ENCODE measurements around the gene PERM1. TPM values are rescaled to one million over a fixed set of nuclear protein-coding genes. Genes with fewer than 3 reads are reported as not detected.
"Not testable (repeated sequence)": the region's sequence is repeated elsewhere in the genome, so short reads cannot be mapped to it uniquely, and the experiment has no call there.

PERM1 gene
- total and polyA plus RNA-seq, 9 donors: 0.86 to 3.1 (median 1.9) TPM

DNA sequence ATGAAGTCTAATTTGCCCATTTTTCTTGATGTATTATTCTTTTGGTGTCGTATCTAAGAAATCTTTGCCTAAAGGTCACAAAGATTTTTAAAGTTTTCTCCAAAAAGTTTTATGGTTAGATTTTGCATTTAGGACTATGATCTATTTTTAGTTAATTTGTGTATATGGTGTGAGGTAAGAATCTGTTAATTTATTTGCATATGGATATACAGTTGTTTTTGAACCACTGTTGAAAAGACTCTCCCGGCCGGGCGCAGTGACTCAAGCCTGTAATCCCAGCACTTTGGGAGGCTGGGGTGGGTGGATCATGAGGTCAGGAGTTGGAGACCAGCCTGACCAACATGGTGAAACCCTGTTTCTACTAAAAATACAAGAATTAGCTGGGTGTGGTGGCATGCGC, 6.2 kb upstream of the PERM1 start:
- 53% methylated on average over 3 of the region's 5 CpGs for WGBS (ENCODE audit: insufficient coverage)
- H3K36me3 ChIP-seq (ENCODE audit: control insufficient read depth, insufficient read depth, low read length); H3K4me1 ChIP-seq (ENCODE audit: control insufficient read depth, insufficient read depth, low read length); H3K27ac ChIP-seq (ENCODE audit: low read length); DNase-seq; H3K9me3 ChIP-seq (replicated peaks; ENCODE audit: control insufficient read depth, low read depth, low read length); H3K4me3 ChIP-seq (ENCODE audit: low read length): not testable (repeated sequence)
- H3K27me3 ChIP-seq (ENCODE audit: control insufficient read depth, insufficient read depth, low read length): peaks cover 26% of the 10 kb centered on the region

DNA sequence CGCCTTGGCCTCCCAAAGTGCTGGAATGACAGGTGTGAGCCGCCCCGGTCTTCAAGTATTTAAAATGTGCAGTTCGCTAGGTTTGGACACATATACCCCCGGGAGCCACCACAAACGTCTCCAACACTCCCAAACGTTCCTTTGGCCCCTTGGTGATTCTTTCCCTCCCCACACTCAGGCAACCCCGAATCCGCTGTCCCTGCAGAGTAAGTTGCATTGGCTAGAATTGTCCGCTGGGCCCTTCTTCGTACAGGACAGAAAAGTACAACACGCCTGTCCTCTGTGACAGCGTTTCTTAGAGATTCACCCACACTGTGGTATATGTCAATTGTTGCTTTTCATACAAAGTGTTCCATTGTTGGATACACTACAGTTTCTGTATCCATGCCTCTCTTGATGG, 3.2 kb upstream of the PERM1 start:
- Histone ChIP-seq H3K27me3 (ENCODE audit: control insufficient read depth, insufficient read depth, low read length) (peaks cover 30% of the 10 kb centered on the region), H3K27ac (ENCODE audit: low read length) (no peak overlapping the region), H3K36me3 (ENCODE audit: control insufficient read depth, insufficient read depth, low read length) (no peaks in the 10 kb centered on the region), H3K4me1 (ENCODE audit: control insufficient read depth, insufficient read depth, low read length) (peaks cover 13% of the 10 kb centered on the region), H3K9me3 (replicated peaks; ENCODE audit: control insufficient read depth, low read depth, low read length) (no peaks in the 10 kb centered on the region), H3K4me3 (ENCODE audit: low read length) (no peak overlapping the region)
- WGBS (ENCODE audit: insufficient coverage): 65% methylated on average over 10 of the region's 13 CpGs
- no peak for DNase-seq

DNA sequence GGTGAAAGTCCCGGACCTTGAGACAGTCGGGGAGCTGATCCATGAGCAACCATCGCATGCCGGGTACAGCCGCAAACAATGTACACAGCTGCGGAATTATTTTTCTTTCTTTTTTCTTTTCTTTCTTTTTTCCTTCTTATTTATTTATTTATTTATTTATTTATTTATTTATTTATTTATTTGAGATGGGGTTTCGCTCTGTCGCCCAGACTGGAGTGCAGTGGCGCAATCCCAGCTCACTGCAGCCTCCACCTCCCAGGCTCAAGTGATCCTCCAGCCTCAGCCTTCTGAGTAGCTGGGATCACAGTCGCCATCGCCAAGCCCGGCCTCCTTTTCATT, 2.6 kb upstream of the PERM1 start:
- Histone ChIP-seq H3K36me3 (ENCODE audit: control insufficient read depth, insufficient read depth, low read length) (no peaks in the 10 kb centered on the region), H3K4me1 (ENCODE audit: control insufficient read depth, insufficient read depth, low read length) (peaks cover 13% of the 10 kb centered on the region), H3K9me3 (replicated peaks; ENCODE audit: control insufficient read depth, low read depth, low read length) (no peaks in the 10 kb centered on the region), H3K4me3 (ENCODE audit: low read length) (no peak overlapping the region), H3K27ac (ENCODE audit: low read length) (no peak overlapping the region), H3K27me3 (ENCODE audit: control insufficient read depth, insufficient read depth, low read length) (peaks cover 28% of the 10 kb centered on the region)
- DNase-seq: no peak
- WGBS (ENCODE audit: insufficient coverage): 42% methylated on average over 4 of the region's 12 CpGs

DNA sequence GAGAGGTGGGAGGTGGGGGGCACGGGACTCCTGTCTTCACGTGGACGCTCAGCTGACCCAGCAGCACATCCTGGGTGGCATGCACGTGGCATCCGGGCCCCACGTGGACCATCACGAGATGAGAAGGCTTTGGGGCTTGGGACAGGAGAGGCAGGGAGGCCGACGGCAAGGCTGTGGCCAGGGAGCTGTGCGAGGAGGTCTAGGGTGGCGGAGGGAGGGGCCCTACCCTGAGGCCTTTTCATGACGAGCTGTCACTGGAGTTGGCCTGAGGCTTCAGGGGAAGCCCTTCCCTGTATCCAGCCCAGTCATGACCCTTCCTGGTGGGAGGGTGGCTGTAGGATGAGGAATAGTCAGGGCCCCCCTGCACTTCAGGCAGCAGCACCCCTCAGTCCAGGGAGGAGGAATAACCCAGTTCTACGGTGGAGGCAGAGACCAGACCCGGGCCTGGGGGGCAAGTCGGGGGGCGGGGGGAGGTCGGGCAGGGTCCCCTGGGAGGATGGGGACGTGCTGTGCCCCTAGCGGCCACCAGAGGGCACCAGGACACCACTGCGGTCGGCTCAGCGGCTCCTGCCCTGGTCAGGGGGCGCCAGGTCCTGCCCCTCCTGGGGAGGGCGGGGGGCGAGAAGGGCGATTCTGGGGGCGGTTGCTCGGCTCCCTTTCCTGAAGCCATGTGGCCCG, 2.0 kb upstream of the PERM1 start:
- H3K9me3 ChIP-seq (replicated peaks; ENCODE audit: control insufficient read depth, low read depth, low read length): no peaks in the 10 kb centered on the region
- no peaks in the 10 kb centered on the region for H3K36me3 ChIP-seq (ENCODE audit: control insufficient read depth, insufficient read depth, low read length)
- H3K4me3 ChIP-seq (ENCODE audit: low read length): no peak overlapping the region
- H3K27me3 ChIP-seq (ENCODE audit: control insufficient read depth, insufficient read depth, low read length): peaks cover 27% of the 10 kb centered on the region
- 28% methylated on average over 18 of the region's 29 CpGs for WGBS (ENCODE audit: insufficient coverage)
- H3K27ac ChIP-seq (ENCODE audit: low read length): no peak overlapping the region
- DNase-seq: no peak
- H3K4me1 ChIP-seq (ENCODE audit: control insufficient read depth, insufficient read depth, low read length): peaks cover 13% of the 10 kb centered on the region

DNA sequence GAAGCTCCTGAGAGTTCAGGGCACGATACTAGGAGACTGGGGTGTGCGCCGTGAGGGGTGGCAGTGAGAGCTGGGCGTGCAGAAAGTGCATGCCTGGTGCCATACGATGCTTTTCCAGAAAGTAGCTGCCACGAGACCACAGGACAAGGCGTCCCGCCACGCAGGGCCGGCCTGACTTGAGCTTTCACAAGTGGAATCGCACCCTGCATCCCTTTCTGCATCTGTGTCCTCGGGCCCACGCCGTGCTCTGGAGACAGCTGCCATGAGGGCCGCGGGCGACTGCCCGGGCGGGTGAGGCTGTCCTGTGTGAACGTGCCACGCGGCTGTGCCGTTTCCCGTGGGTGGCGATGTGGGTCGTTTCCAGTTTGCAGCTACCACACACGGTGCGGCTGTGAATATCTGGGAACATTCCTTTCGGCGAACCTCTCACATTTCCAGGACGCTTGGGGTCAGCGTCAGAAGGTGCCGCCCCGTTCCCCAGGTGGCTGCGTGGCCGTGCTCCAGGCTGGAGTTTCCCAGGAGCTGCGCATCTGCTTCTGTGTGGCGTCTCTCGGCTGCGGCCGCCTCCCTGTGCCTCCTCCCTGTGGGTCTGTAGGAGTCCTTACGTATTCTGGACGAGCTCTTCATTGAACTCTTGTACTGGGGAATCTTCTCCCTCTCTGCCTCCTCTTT, 1.0 kb upstream of the PERM1 start:
- Histone ChIP-seq H3K9me3 (replicated peaks; ENCODE audit: control insufficient read depth, low read depth, low read length) (no peaks in the 10 kb centered on the region), H3K27ac (ENCODE audit: low read length) (no peak overlapping the region), H3K36me3 (ENCODE audit: control insufficient read depth, insufficient read depth, low read length) (no peaks in the 10 kb centered on the region), H3K27me3 (ENCODE audit: control insufficient read depth, insufficient read depth, low read length) (peaks cover 27% of the 10 kb centered on the region), H3K4me1 (ENCODE audit: control insufficient read depth, insufficient read depth, low read length) (peaks cover 13% of the 10 kb centered on the region), H3K4me3 (ENCODE audit: low read length) (no peak overlapping the region)
- no peak for DNase-seq
- WGBS (ENCODE audit: insufficient coverage): 76% methylated on average over 35 of the region's 43 CpGs

DNA sequence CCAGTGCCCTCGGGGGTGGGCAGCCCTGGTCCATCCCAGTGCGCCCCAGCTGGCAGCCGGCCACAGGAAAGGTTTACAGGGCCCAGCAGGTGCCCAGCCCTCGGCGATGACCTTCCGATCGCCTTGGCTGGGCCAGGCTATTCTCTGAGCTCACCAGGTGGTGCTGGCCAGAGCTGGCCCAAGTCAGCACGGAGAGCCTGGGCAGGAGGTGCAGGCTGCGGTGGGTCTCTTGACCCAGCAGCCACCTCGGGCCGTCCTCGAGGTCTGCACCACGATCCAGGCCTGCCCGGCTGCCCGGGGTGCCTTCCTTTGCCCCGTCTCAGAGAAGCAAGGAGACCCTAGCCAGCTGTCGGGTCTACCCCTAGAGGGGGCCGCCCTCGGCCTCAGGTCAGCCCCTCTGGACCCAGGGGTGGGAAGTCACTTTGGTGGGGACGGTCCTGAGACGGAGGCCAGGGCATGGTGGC, 370 bp downstream of the PERM1 start:
- 84% methylated on average over 18 of the region's 21 CpGs for WGBS (ENCODE audit: insufficient coverage)
- Histone ChIP-seq H3K4me3 (ENCODE audit: low read length) (no peak overlapping the region), H3K27me3 (ENCODE audit: control insufficient read depth, insufficient read depth, low read length) (peaks cover 27% of the 10 kb centered on the region), H3K4me1 (ENCODE audit: control insufficient read depth, insufficient read depth, low read length) (peaks cover 13% of the 10 kb centered on the region), H3K27ac (ENCODE audit: low read length) (no peak overlapping the region), H3K36me3 (ENCODE audit: control insufficient read depth, insufficient read depth, low read length) (no peaks in the 10 kb centered on the region), H3K9me3 (replicated peaks; ENCODE audit: control insufficient read depth, low read depth, low read length) (no peaks in the 10 kb centered on the region)
- DNase-seq: no peak

DNA sequence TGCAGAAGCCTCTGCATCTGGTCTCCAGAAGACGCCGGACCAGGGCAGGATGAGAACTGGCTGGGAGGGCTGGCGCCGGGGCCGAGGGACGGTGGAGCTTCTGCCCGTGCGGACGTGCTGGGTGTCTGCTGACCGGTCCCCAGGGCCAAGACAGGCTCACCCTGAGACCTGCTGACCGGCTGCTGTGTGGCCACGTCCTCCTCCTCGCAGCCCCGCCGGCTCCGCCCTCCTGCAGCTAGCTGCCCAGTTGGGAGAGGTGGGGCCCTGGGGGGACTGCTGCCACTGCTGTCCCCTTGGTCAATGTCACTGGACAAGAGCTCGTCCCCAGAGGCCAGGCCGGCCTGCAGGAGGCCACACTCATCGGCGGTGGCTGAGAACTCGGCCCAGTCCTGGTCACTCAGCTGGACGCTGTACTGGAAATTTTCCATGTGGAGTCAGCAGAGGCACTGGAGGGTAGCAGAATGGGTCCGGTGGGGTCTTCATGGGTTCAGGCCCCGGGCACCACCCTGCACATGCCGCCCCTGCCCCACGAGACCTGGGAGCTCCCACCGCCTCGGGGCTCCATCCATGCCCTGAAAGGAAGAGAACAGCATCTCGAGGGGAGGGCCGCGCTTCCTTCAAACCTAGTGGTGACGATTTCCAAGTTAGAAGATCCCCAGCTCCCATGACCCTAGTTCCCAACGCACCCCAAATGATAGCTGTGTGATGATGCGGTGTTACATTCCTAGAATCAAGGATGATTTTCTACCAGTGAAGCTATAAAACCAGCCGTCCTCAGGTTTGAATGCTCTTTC, 1.1 kb downstream of the PERM1 start:
- Histone ChIP-seq H3K27ac (ENCODE audit: low read length) (no peak overlapping the region), H3K4me1 (ENCODE audit: control insufficient read depth, insufficient read depth, low read length) (peaks cover 20% of the 10 kb centered on the region), H3K36me3 (ENCODE audit: control insufficient read depth, insufficient read depth, low read length) (no peaks in the 10 kb centered on the region), H3K27me3 (ENCODE audit: control insufficient read depth, insufficient read depth, low read length) (peaks cover 29% of the 10 kb centered on the region), H3K9me3 (replicated peaks; ENCODE audit: control insufficient read depth, low read depth, low read length) (no peaks in the 10 kb centered on the region), H3K4me3 (ENCODE audit: low read length) (no peak overlapping the region)
- no peak for DNase-seq
- 58% methylated on average over 25 of the region's 35 CpGs for WGBS (ENCODE audit: insufficient coverage)

DNA sequence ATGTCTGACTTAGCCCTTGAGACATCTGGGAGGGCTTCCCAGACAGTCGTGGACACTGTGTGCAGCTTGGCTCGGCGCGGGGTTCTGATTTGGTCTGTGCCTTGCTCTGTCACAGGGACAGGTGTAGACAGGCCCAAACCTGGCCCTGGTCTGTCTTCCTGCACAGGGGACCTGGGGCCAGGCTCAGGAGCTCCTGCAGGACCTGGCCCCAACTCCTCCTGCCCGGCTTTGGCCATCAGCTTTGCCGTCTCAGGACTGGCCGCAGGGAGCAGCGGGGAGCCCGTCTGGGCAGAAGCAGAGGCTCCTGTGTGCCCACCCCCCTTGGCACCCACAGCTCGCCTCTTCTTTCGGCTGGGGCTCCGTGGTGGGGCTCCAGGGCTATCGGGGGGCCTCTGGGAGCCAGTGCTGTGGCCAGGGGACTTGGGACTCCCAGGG, 1.7 kb downstream of the PERM1 start:
- H3K27ac ChIP-seq (ENCODE audit: low read length): no peak overlapping the region

DNA sequence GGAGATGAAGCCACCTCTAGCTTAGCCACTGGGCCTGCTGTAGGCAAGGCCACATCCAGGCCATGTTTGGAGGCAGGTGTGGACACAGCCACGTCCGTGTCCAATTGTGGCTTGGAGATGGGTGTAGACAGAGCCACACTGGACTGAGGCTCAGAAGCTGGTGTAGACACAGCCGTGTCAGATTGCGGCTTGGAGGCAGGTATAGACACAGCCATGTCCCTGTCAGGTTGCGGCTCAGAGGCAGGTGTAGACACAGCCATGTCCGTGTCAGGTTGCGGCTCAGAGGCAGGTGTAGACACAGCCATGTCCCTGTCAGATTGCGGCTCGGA, 2.2 kb downstream of the PERM1 start:
- Histone ChIP-seq H3K27ac (ENCODE audit: low read length) (no peak overlapping the region), H3K36me3 (ENCODE audit: control insufficient read depth, insufficient read depth, low read length) (no peaks in the 10 kb centered on the region), H3K9me3 (replicated peaks; ENCODE audit: control insufficient read depth, low read depth, low read length) (no peaks in the 10 kb centered on the region), H3K4me1 (ENCODE audit: control insufficient read depth, insufficient read depth, low read length) (peaks cover 20% of the 10 kb centered on the region), H3K27me3 (ENCODE audit: control insufficient read depth, insufficient read depth, low read length) (peaks cover 34% of the 10 kb centered on the region), H3K4me3 (ENCODE audit: low read length) (no peak overlapping the region)
- WGBS (ENCODE audit: insufficient coverage): 90% methylated on average over 9 of the region's 9 CpGs
- no peak for DNase-seq

More for the DNA sequence above, 1.7 kb downstream of the PERM1 start:
- no peak for DNase-seq
- 73% methylated on average over 13 of the region's 13 CpGs for WGBS (ENCODE audit: insufficient coverage)
- peaks cover 32% of the 10 kb centered on the region for H3K27me3 ChIP-seq (ENCODE audit: control insufficient read depth, insufficient read depth, low read length)
- H3K4me1 ChIP-seq (ENCODE audit: control insufficient read depth, insufficient read depth, low read length): peaks cover 20% of the 10 kb centered on the region
- H3K36me3 ChIP-seq (ENCODE audit: control insufficient read depth, insufficient read depth, low read length): no peaks in the 10 kb centered on the region
- no peak overlapping the region for H3K4me3 ChIP-seq (ENCODE audit: low read length)
- H3K9me3 ChIP-seq (replicated peaks; ENCODE audit: control insufficient read depth, low read depth, low read length): no peaks in the 10 kb centered on the region

Measured in muscle of leg (tissue), 11 donors.